K562 (cell line): ENCODE results near the gene KCNQ4. TPM values are rescaled to one million over a fixed set of nuclear protein-coding genes. Genes with fewer than 3 reads are reported as not detected.

Experiments
- CCAR2 ChIP-seq: fragments of 200-400 bp; formaldehyde crosslinking; IDR thresholded peaks from 2 replicates; pipeline ENCODE4 v1.6.1; 2017; ENCODE audit warnings: mild to moderate bottlenecking, low read depth, low read length
- E2F6 ChIP-seq, 2 experiments: IDR thresholded peaks; 2 replicates each; pipeline ENCODE4 v1.6.1; 2011; ENCODE audit warnings: borderline replicate concordance in 1 of 2, control low read depth in 1 of 2, low read depth in 1 of 2, low read length in 1 of 2, mild to moderate bottlenecking in 1 of 2, mixed read lengths in 1 of 2, moderate library complexity in 1 of 2; ENCODE audit not compliant: insufficient read depth in 1 of 2, insufficient read length in 1 of 2, poor library complexity in 1 of 2, severe bottlenecking in 1 of 2; ENCODE audit errors: extremely low read depth in 1 of 2
- FOS ChIP-seq: IDR thresholded peaks from 3 replicates; pipeline ENCODE4 v1.6.1; 2011; ENCODE audit not compliant: insufficient read length; ENCODE audit errors: extremely low read depth
- GABPA ChIP-seq: fragments of 200-800 bp; sonication (Bioruptor generic); conservative IDR thresholded peaks from 2 replicates; pipeline ENCODE4 v1.6.1; 2016; ENCODE audit warnings: low read depth, missing genetic modification characterization, missing compliant biosample characterization
- KLF10 ChIP-seq: fragments of 250-450 bp; sonication (Bioruptor Pico); IDR thresholded peaks from 2 replicates; pipeline ENCODE4 v1.6.1; 2021; ENCODE audit warnings: matching md5 sums
- MTA2 ChIP-seq: fragments of 450-650 bp; IDR thresholded peaks from 2 replicates; pipeline ENCODE4 v1.6.1; 2016; ENCODE audit warnings: low read depth
- MTA3 ChIP-seq: fragments of 450-650 bp; formaldehyde crosslinking; IDR thresholded peaks from 2 replicates; pipeline ENCODE4 v1.6.1; 2017; ENCODE audit warnings: mild to moderate bottlenecking, borderline replicate concordance
- MYC ChIP-seq, 2 experiments: fragments of 250-450 bp in 1 of 2; sonication (Bioruptor Pico) in 1 of 2; IDR thresholded peaks; 2 replicates each; pipeline versions ENCODE4 v1.5.1 to v1.6.1; 2012 to 2021; ENCODE audit warnings: low read depth in 2 of 2, borderline replicate concordance in 1 of 2, improper control_type of control experiment in 1 of 2, low read length in 1 of 2, mild to moderate bottlenecking in 1 of 2, moderate library complexity in 1 of 2
- PHB2 ChIP-seq: fragments of 450-650 bp; IDR thresholded peaks from 2 replicates; pipeline ENCODE4 v1.6.1; 2017; ENCODE audit warnings: low read depth
- RREB1 ChIP-seq: fragments of 250-450 bp; sonication (Bioruptor Pico); IDR thresholded peaks from 2 replicates; pipeline ENCODE4 v1.4.0; 2020
- SAFB ChIP-seq: fragments of 200-400 bp; formaldehyde crosslinking; IDR thresholded peaks from 2 replicates; pipeline ENCODE4 v1.6.1; 2017; ENCODE audit warnings: low read depth, low read length, borderline replicate concordance
- SMARCA5 ChIP-seq: fragments of 450-650 bp; IDR thresholded peaks from 2 replicates; pipeline ENCODE4 v1.6.1; 2016
- THRA ChIP-seq: fragments of 450-650 bp; IDR thresholded peaks from 2 replicates; pipeline ENCODE4 v1.6.1; 2017; ENCODE audit warnings: mild to moderate bottlenecking, moderate library complexity
- ZNF12 ChIP-seq: sonication (generic); formaldehyde crosslinking; IDR thresholded peaks from 2 replicates; pipeline ENCODE4 v1.4.0; 2020; ENCODE audit warnings: mild to moderate bottlenecking, missing genetic modification reagents
- ZNF124 ChIP-seq: sonication (generic); formaldehyde crosslinking; IDR thresholded peaks from 2 replicates; pipeline ENCODE4 v1.8.1; 2022; ENCODE audit warnings: missing genetic modification reagents
- ZNF212 ChIP-seq: fragments of 450-650 bp; formaldehyde crosslinking; IDR thresholded peaks from 2 replicates; pipeline ENCODE4 v1.4.0; 2020; ENCODE audit warnings: mild to moderate bottlenecking
- ZNF263 ChIP-seq: sonication (generic); formaldehyde crosslinking; IDR thresholded peaks from 2 replicates; pipeline ENCODE4 v1.8.0; 2022; ENCODE audit warnings: mild to moderate bottlenecking, missing genetic modification reagents, borderline replicate concordance
- polyA plus RNA-seq, 8 experiments: library from polyadenylated mRNA; depleted of rRNA in 4 of 8; stranded (reverse) in 5 of 8; unstranded in 3 of 8; fragments of >200 nt; fragmentation: Nextera tagmentation in 2 of 8; fragmentation: Illumina TruSeq in 1 of 8; extraction: Ambion mirVana in 2 of 8; extraction: Trizol in 1 of 8; gene quantifications; 2 replicates each; pipeline versions ENCODE4 v1.2.1 to v1.2.3, GENCODE V29; 2011 to 2014; ENCODE audit warnings: inconsistent platforms in 1 of 8, missing spikeins in 1 of 8
- total RNA-seq, 7 experiments: library from RNA; depleted of rRNA in 6 of 7; stranded (reverse); fragments of >200 nt in 6 of 7; fragmentation: Illumina TruSeq in 2 of 7; extraction: Trizol in 2 of 7; gene quantifications; 2 replicates each; pipeline versions ENCODE4 v1.2.1 to v1.2.3, GENCODE V29; 2011 to 2021; ENCODE audit warnings: low replicate concordance in 1 of 7

KCNQ4 gene
- total and polyA plus RNA-seq, 9 of the 15 experiments (the other 6 are each of a cell fraction or from before 2014, with no cell fraction given), result 0.07 to 4.1 (median 0.79) TPM

GRCh38 chr1:40783001-40783905 is at the start of gene KCNQ4 (continued):
- TF ChIP-seq ZNF263 (CRISPR knock-in tag) (peak; percentile 66; the same call in 1 of the 2 replicates), ZNF12 (CRISPR knock-in tag) (0 out of 2 replicates have a peak, but pooled peaks have one; percentile 28), FOS (no peak), MYC (IDR thresholded peaks at IDR 0.05; ENCODE audit: low read depth, low read length) (peak; percentile 42; the same call in 1 of the 2 replicates), MYC (CRISPR knock-in tag; IDR thresholded peaks at IDR 0.05; ENCODE audit: borderline replicate concordance, low read depth) (peak; percentile 56; the same call in 1 of the 2 replicates), THRA (no peak), MTA2 (no peak), PHB2 (0 out of 2 replicates have a peak, but pooled peaks have one; percentile 23), SAFB (peak; percentile 78; the same call in 1 of the 2 replicates), KLF10 (CRISPR knock-in tag) (no peak), ZNF124 (0 out of 2 replicates have a peak, but pooled peaks have one; percentile 49), RREB1 (CRISPR knock-in tag) (no peak), E2F6 (IDR thresholded peaks at IDR 0.05; ENCODE audit: borderline replicate concordance in 1 of 2, extremely low read depth in 1 of 2, insufficient read depth in 1 of 2, insufficient read length in 1 of 2, low read depth in 1 of 2, low read length in 1 of 2, poor library complexity in 1 of 2, severe bottlenecking in 1 of 2) (peak; percentile 94 to 97), ZNF212 (CRISPR knock-in tag) (no peak), SMARCA5 (peak; percentile 76; the same call in 1 of the 2 replicates), CCAR2 (no peak), GABPA (tag) (no peak), MTA3 (peak; percentile 70; the same call in 1 of the 2 replicates)
